ENCODE results near the gene CEACAM21.

The CEACAM21 gene

DNA sequence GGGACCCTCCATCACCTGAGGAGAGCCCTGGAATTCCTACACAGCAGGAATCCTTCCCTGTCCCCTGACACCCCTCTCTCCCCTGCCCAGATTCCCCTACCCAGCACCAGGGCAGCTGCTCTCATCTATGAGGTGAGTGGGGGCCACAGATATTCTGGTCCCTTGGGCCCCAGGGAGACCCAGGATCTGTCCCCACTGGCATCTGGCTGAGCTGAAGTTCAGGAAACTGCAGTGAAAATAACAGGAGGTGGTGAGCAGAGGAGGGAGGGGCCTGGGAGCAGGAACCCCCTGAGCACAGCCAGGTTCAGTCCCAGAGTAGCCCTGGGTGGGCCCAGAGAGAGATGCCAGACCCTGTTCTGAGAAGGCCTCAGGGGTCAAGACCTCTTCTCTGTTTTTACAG, 10.1 kb downstream of the CEACAM21 start:
- CTCF ChIA-PET, result interaction anchor here (0.9 to 1.4 kb wide), 3 partner anchors 11 to 18 kb away, joined by 3 to 4 read pairs (median 4); no protein-coding TSS in a partner anchor
- Histone ChIP-seq H3K4me1 (ENCODE audit: control insufficient read depth, insufficient read depth, low read length) (no peaks in the 10 kb centered on the region), H3K4me3 (ENCODE audit: low read depth, low read length) (no peak overlapping the region), H3K9me3 (ENCODE audit: control insufficient read depth, insufficient read depth, low read depth, low read length) (no peaks in the 10 kb centered on the region), H3K27ac (ENCODE audit: extremely low read depth, low read depth, low read length) (no peak overlapping the region), H3K36me3 (ENCODE audit: control insufficient read depth in 2 of 2, insufficient read depth in 1 of 2, low read length in 2 of 2) (no peaks in the 10 kb centered on the region)
- no peak for TF ChIP-seq ZNF121 (tag by site-specific recombination; IDR thresholded peaks at IDR 0.05)
- no peak for TF ChIP-seq MYNN (tag by site-specific recombination; IDR thresholded peaks at IDR 0.05; ENCODE audit: borderline replicate concordance)
- TF ChIP-seq KLF7 (tag by site-specific recombination; IDR thresholded peaks at IDR 0.05; ENCODE audit: borderline replicate concordance), result no peak
- TF ChIP-seq, protein P1, sequence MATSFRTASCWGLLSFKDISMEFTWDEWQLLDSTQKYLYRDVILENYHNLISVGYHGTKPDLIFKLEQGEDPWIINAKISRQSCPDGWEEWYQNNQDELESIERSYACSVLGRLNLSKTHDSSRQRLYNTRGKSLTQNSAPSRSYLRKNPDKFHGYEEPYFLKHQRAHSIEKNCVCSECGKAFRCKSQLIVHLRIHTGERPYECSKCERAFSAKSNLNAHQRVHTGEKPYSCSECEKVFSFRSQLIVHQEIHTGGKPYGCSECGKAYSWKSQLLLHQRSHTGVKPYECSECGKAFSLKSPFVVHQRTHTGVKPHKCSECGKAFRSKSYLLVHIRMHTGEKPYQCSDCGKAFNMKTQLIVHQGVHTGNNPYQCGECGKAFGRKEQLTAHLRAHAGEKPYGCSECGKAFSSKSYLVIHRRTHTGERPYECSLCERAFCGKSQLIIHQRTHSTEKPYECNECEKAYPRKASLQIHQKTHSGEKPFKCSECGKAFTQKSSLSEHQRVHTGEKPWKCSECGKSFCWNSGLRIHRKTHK (tag by site-specific recombination; IDR thresholded peaks at IDR 0.05), result no peak
- no peak for TF ChIP-seq ZNF140 (tag by site-specific recombination; IDR thresholded peaks at IDR 0.05)
- TF ChIP-seq, protein P2, sequence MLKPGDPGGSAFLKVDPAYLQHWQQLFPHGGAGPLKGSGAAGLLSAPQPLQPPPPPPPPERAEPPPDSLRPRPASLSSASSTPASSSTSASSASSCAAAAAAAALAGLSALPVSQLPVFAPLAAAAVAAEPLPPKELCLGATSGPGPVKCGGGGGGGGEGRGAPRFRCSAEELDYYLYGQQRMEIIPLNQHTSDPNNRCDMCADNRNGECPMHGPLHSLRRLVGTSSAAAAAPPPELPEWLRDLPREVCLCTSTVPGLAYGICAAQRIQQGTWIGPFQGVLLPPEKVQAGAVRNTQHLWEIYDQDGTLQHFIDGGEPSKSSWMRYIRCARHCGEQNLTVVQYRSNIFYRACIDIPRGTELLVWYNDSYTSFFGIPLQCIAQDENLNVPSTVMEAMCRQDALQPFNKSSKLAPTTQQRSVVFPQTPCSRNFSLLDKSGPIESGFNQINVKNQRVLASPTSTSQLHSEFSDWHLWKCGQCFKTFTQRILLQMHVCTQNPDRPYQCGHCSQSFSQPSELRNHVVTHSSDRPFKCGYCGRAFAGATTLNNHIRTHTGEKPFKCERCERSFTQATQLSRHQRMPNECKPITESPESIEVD (tag by site-specific recombination; IDR thresholded peaks at IDR 0.05), result no peak
- no peak for TF ChIP-seq ZNF621 (tag by site-specific recombination; IDR thresholded peaks at IDR 0.05)
- no peak for TF ChIP-seq KLF8 (tag by site-specific recombination; IDR thresholded peaks at IDR 0.05)
- no peak for TF ChIP-seq SCRT2 (tag by site-specific recombination; IDR thresholded peaks at IDR 0.05)
- no peak for TF ChIP-seq ZNF518A (tag by site-specific recombination; conservative IDR thresholded peaks at IDR 0.05; ENCODE audit: low read depth)
- POLR2A ChIA-PET, result no interaction called here

DNA sequence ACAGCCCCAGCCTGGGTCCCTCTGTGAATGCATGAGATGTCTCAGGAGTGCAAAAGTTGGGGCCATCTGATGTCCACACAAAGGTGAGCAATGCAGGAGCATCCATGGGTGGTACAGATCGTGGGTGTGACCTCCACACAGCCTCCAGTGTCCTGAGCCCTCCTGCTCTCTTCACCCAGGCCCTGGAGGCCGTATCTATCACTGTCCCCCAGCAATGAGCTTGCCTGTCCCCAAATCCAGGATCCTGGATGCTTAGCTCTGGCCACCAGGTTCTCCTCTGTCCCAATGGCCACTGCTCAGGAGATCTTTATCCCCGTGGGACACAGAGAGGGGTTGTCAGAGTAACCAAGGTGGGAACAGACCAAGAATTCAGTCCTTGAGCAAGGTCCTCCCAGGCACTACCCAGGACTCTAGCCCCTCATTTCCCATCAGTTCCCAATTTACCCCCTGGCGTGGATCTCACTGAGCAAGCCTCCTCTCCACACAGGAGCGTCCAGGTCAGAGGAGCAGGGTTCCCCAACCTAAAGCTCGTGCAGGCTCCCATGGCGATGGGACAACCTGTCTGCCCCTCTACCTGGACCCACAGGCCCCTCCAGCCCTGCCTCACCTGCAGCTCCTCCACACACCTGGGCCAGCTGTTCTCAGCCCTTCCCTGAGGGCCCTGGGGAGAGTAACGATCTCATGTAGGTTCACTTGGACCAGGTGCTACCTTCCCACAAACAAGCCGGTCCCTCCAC, 11.3 kb downstream of the CEACAM21 start:
- ChIA-PET CTCF (interaction anchor here (1.0 to 1.7 kb wide), 5 partner anchors 10 to 60 kb away, joined by 4 to 9 read pairs (median 7); no protein-coding TSS in a partner anchor), POLR2A (no interaction called here)
- H3K9me3 ChIP-seq (ENCODE audit: control insufficient read depth, insufficient read depth, low read depth, low read length), result no peaks in the 10 kb centered on the region
- H3K4me1 ChIP-seq (ENCODE audit: control insufficient read depth, insufficient read depth, low read length), result no peaks in the 10 kb centered on the region
- TF ChIP-seq ZNF394 (tag by site-specific recombination; IDR thresholded peaks at IDR 0.05; ENCODE audit: borderline replicate concordance) (no peak), BCL11B (tag by site-specific recombination; IDR thresholded peaks at IDR 0.05; ENCODE audit: low read depth) (no peak), ZNF24 (tag by site-specific recombination; IDR thresholded peaks at IDR 0.05) (no peak), ZNF530 (tag by site-specific recombination; IDR thresholded peaks at IDR 0.05; ENCODE audit: low read depth) (no peak), ZNF335 (tag by site-specific recombination; conservative IDR thresholded peaks at IDR 0.05) (no peak), ZNF677 (tag by site-specific recombination; IDR thresholded peaks at IDR 0.05) (no peak), ZNF366 (tag by site-specific recombination; conservative IDR thresholded peaks at IDR 0.05) (no peak)
- TF ChIP-seq, protein P3, sequence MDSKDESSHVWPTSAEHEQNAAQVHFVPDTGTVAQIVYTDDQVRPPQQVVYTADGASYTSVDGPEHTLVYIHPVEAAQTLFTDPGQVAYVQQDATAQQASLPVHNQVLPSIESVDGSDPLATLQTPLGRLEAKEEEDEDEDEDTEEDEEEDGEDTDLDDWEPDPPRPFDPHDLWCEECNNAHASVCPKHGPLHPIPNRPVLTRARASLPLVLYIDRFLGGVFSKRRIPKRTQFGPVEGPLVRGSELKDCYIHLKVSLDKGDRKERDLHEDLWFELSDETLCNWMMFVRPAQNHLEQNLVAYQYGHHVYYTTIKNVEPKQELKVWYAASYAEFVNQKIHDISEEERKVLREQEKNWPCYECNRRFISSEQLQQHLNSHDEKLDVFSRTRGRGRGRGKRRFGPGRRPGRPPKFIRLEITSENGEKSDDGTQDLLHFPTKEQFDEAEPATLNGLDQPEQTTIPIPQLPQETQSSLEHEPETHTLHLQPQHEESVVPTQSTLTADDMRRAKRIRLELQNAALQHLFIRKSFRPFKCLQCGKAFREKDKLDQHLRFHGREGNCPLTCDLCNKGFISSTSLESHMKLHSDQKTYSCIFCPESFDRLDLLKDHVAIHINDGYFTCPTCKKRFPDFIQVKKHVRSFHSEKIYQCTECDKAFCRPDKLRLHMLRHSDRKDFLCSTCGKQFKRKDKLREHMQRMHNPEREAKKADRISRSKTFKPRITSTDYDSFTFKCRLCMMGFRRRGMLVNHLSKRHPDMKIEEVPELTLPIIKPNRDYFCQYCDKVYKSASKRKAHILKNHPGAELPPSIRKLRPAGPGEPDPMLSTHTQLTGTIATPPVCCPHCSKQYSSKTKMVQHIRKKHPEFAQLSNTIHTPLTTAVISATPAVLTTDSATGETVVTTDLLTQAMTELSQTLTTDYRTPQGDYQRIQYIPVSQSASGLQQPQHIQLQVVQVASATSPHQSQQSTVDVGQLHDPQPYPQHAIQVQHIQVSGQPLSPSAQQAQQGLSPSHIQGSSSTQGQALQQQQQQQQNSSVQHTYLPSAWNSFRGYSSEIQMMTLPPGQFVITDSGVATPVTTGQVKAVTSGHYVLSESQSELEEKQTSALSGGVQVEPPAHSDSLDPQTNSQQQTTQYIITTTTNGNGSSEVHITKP (tag by site-specific recombination; IDR thresholded peaks at IDR 0.05), result no peak
- H3K27ac ChIP-seq (ENCODE audit: extremely low read depth, low read depth, low read length), result no peak overlapping the region
- no peak overlapping the region for H3K4me3 ChIP-seq (ENCODE audit: low read depth, low read length)
- no peaks in the 10 kb centered on the region for H3K36me3 ChIP-seq (ENCODE audit: control insufficient read depth in 2 of 2, insufficient read depth in 1 of 2, low read length in 2 of 2)

Data from HEK293 (cell line).